ENCODE results near the gene WDR5. TPM values are rescaled to one million over a fixed set of nuclear protein-coding genes. Genes with fewer than 3 reads are reported as not detected.

WDR5 gene
- total RNA-seq, 1 donor from 2014 or later = 29.3 TPM

DNA sequence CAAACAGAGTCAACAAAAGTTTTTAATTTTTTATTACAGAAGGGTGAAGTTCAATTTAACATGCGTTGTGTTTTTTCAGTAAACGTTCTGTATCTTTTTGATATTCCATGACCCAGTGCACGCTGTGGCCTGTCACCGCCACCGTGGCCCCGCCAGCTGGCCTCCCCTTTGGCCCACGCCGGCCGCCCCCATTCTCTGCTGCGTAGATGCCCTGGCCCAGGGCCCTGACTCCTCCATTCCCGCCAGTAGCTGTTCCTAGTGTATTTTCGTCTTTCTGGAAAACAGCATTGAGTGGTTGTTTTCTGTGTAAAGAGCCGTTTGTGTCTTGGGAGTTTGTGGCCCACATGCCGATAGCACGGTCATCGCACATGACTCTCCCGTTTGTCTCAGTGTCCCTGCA, 22.4 kb downstream of the WDR5 start:
- Mint-ChIP-seq H3K4me3 (ENCODE audit: unreplicated experiment) (no peak overlapping the region), H3K27me3 (ENCODE audit: unreplicated experiment) (no peaks in the 10 kb centered on the region), H3K4me1 (ENCODE audit: unreplicated experiment) (no peaks in the 10 kb centered on the region), H3K27ac (ENCODE audit: unreplicated experiment) (no peak overlapping the region), H3K36me3 (ENCODE audit: unreplicated experiment) (peaks cover 22% of the 10 kb centered on the region), H3K9me3 (ENCODE audit: unreplicated experiment) (no peaks in the 10 kb centered on the region)
- TF ChIP-seq, protein P1, sequence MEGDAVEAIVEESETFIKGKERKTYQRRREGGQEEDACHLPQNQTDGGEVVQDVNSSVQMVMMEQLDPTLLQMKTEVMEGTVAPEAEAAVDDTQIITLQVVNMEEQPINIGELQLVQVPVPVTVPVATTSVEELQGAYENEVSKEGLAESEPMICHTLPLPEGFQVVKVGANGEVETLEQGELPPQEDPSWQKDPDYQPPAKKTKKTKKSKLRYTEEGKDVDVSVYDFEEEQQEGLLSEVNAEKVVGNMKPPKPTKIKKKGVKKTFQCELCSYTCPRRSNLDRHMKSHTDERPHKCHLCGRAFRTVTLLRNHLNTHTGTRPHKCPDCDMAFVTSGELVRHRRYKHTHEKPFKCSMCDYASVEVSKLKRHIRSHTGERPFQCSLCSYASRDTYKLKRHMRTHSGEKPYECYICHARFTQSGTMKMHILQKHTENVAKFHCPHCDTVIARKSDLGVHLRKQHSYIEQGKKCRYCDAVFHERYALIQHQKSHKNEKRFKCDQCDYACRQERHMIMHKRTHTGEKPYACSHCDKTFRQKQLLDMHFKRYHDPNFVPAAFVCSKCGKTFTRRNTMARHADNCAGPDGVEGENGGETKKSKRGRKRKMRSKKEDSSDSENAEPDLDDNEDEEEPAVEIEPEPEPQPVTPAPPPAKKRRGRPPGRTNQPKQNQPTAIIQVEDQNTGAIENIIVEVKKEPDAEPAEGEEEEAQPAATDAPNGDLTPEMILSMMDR (IDR thresholded peaks at IDR 0.05) = no peak
- no peak for DNase-seq (ENCODE audit: extremely low spot score, unreplicated experiment)

GRCh38 chr9:134158753-134159392, 23.0 kb downstream of the WDR5 start:
- H3K36me3 Mint-ChIP-seq (ENCODE audit: unreplicated experiment) = peaks cover 22% of the 10 kb centered on the region
- DNase-seq (ENCODE audit: extremely low spot score, unreplicated experiment) = no peak
- TF ChIP-seq, protein P1 (IDR thresholded peaks at IDR 0.05) = no peak
- H3K4me1 Mint-ChIP-seq (ENCODE audit: unreplicated experiment) = peaks cover 2% of the 10 kb centered on the region
- no peaks in the 10 kb centered on the region for H3K9me3 Mint-ChIP-seq (ENCODE audit: unreplicated experiment)
- H3K27me3 Mint-ChIP-seq (ENCODE audit: unreplicated experiment) = no peaks in the 10 kb centered on the region
- H3K4me3 Mint-ChIP-seq (ENCODE audit: unreplicated experiment) = no peak overlapping the region
- H3K27ac Mint-ChIP-seq (ENCODE audit: unreplicated experiment) = no peak overlapping the region

DNA sequence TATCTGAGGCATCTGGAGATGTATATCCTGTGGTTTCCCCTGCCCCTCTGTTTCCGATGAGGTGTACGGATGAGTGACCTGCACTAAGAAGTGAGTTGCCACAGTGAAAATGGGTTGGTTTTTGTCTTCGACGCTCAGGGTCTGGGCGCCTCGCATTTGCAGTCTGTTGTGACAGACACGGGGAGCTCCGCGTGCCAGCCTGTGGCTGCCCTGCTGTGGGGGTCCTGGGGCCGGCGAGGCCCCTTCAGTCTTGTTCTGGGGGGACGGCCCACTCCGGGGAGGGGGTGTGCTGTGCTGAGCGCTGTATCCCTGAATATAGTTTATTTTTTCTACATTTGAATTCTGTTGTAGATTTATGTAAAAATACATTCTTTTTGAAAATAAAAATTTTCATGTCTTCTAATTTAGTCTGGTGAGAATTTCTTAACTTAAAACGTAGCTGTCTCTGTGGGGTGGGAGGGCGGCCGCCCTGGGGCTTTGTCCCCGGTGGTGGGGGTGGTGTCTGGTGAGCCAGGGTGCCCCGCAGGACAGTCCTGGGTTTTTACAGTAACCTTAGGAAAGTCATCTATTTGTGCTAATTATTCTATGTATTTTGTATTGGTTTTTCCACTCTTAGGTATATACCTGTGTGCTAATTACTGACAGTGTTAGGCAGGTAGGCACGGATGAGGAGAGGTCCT, 23.8 kb downstream of the WDR5 start:
- Mint-ChIP-seq H3K27me3 (ENCODE audit: unreplicated experiment) (no peaks in the 10 kb centered on the region), H3K4me1 (ENCODE audit: unreplicated experiment) (peaks cover 3% of the 10 kb centered on the region), H3K36me3 (ENCODE audit: unreplicated experiment) (peaks cover 18% of the 10 kb centered on the region), H3K4me3 (ENCODE audit: unreplicated experiment) (no peak overlapping the region), H3K9me3 (ENCODE audit: unreplicated experiment) (no peaks in the 10 kb centered on the region), H3K27ac (ENCODE audit: unreplicated experiment) (no peak overlapping the region)
- DNase-seq (ENCODE audit: extremely low spot score, unreplicated experiment) = no peak
- TF ChIP-seq, protein P1 (IDR thresholded peaks at IDR 0.05) = no peak

GRCh38 chr9:134161647-134162046, 25.8 kb downstream of the WDR5 start:
- Mint-ChIP-seq H3K4me3 (ENCODE audit: unreplicated experiment) (no peak overlapping the region), H3K27ac (ENCODE audit: unreplicated experiment) (no peak overlapping the region), H3K27me3 (ENCODE audit: unreplicated experiment) (no peaks in the 10 kb centered on the region), H3K36me3 (ENCODE audit: unreplicated experiment) (peaks cover 14% of the 10 kb centered on the region), H3K9me3 (ENCODE audit: unreplicated experiment) (no peaks in the 10 kb centered on the region), H3K4me1 (ENCODE audit: unreplicated experiment) (peaks cover 9% of the 10 kb centered on the region)
- TF ChIP-seq, protein P1 (IDR thresholded peaks at IDR 0.05) = no peak
- DNase-seq (ENCODE audit: extremely low spot score, unreplicated experiment) = no peak

DNA sequence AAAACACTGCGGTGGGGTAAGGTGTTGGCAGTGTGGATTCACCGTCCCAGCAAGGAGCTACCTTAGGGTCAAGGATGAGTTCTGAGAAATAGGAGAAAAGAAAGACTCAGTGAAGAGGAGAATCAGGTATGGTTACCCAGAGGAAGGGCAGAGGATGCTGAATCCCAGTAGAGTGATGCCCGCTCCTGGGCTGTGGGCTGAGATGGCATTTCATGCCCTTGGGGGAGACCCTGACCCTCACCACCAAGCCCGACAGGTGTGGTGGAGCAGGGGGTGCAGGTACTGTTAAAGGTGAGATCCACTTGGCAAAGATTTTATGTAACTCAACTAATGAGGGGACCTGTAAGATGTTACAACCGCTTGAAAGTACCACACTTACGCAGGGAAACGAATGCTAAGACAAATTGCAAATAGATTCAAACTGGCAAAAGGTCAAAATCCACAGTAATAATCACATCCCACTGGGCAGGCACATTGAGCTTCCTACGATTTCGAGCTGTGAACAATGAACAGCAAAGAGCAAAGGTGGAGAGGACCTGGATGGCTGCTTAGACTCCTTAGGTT, 26.4 kb downstream of the WDR5 start:
- Mint-ChIP-seq H3K9me3 (ENCODE audit: unreplicated experiment) (no peaks in the 10 kb centered on the region), H3K27ac (ENCODE audit: unreplicated experiment) (no peak overlapping the region), H3K4me1 (ENCODE audit: unreplicated experiment) (peaks cover 15% of the 10 kb centered on the region), H3K27me3 (ENCODE audit: unreplicated experiment) (no peaks in the 10 kb centered on the region), H3K36me3 (ENCODE audit: unreplicated experiment) (peaks cover 14% of the 10 kb centered on the region), H3K4me3 (ENCODE audit: unreplicated experiment) (no peak overlapping the region)
- no peak for DNase-seq (ENCODE audit: extremely low spot score, unreplicated experiment)
- TF ChIP-seq, protein P1 (IDR thresholded peaks at IDR 0.05) = no peak

Measured in osteocyte (in vitro differentiated cells).